GM23338 (cell line): Measurements from ENCODE around the gene PCNT. TPM values are rescaled to one million over a fixed set of nuclear protein-coding genes. Genes with fewer than 3 reads are reported as not detected.

Experiments
- ATAC-seq: fragments of 200-7000 bp; cut with Tn5 transposase; 3 replicates; pipeline ENCODE4 v1.9.1; 2020
- DNase-seq: peaks from one replicate; pipeline ENCODE4 v3.0.0-alpha.2; 2015; ENCODE audit warnings: low spot score
- H2AFZ ChIP-seq: fragments of 200-600 bp; sonication (generic); 2 replicates; pipeline ENCODE4 v1.8.0; 2016; ENCODE audit warnings: antibody characterized with exemption, mild to moderate bottlenecking, moderate library complexity
- H3F3A ChIP-seq: fragments of 200-600 bp; sonication (generic); replicated peaks from 2 replicates; pipeline ENCODE4 v1.8.0; 2017; ENCODE audit warnings: antibody characterized with exemption, mixed run types, low read depth
- H3K27ac ChIP-seq: fragments of 200-600 bp; sonication (generic); 2 replicates; pipeline ENCODE4 v1.6.1; 2016; ENCODE audit warnings: low read depth
- H3K27me3 ChIP-seq: fragments of 200-600 bp; sonication (generic); 2 replicates; pipeline ENCODE4 v1.8.0; 2016; ENCODE audit warnings: mild to moderate bottlenecking, mixed run types, moderate library complexity; ENCODE audit not compliant: insufficient read depth
- H3K36me3 ChIP-seq: fragments of 200-600 bp; sonication (generic); 2 replicates; pipeline ENCODE4 v1.8.0; 2016; ENCODE audit warnings: mild to moderate bottlenecking; ENCODE audit not compliant: insufficient read depth
- H3K4me1 ChIP-seq: fragments of 200-600 bp; sonication (generic); 2 replicates; pipeline ENCODE4 v1.8.0; 2016; ENCODE audit warnings: mild to moderate bottlenecking, moderate library complexity; ENCODE audit not compliant: insufficient read depth
- H3K4me2 ChIP-seq: fragments of 200-600 bp; sonication (generic); 2 replicates; pipeline ENCODE4 v1.7.1; 2017; ENCODE audit warnings: mixed run types
- H3K4me3 ChIP-seq: fragments of 200-600 bp; sonication (generic); 2 replicates; pipeline ENCODE4 v1.6.1; 2016; ENCODE audit warnings: mixed run types
- H3K79me2 ChIP-seq: fragments of 200-600 bp; sonication (generic); replicated peaks from 2 replicates; pipeline ENCODE4 v1.8.0; 2017; ENCODE audit warnings: mild to moderate bottlenecking; ENCODE audit not compliant: insufficient read depth
- H3K9me2 ChIP-seq: fragments of 200-600 bp; sonication (generic); 2 replicates; pipeline ENCODE4 v1.8.0; 2017; ENCODE audit not compliant: insufficient read depth
- H4K20me1 ChIP-seq: fragments of 200-600 bp; sonication (generic); replicated peaks from 2 replicates; pipeline ENCODE4 v1.8.0; 2017; ENCODE audit warnings: mild to moderate bottlenecking; ENCODE audit not compliant: insufficient read depth
- H3K27ac Mint-ChIP-seq: 2 replicates; pipeline ENCODE4 v1.8.0; 2020; ENCODE audit warnings: inconsistent platforms, mild to moderate bottlenecking, moderate library complexity, mixed read lengths
- H3K27me3 Mint-ChIP-seq: 3 replicates; pipeline ENCODE4 v1.8.0; 2022; ENCODE audit warnings: low read depth, mild to moderate bottlenecking, moderate library complexity, mixed read lengths, inconsistent platforms; ENCODE audit not compliant: insufficient read depth, poor library complexity
- H3K36me3 Mint-ChIP-seq: 3 replicates; pipeline ENCODE4 v1.8.0; 2021; ENCODE audit warnings: low read depth, mild to moderate bottlenecking, inconsistent platforms, moderate library complexity, mixed read lengths
- H3K4me1 Mint-ChIP-seq: 3 replicates; pipeline ENCODE4 v1.8.0; 2020; ENCODE audit warnings: mild to moderate bottlenecking, inconsistent platforms, mixed read lengths
- H3K4me3 Mint-ChIP-seq: 3 replicates; pipeline ENCODE4 v1.8.0; 2021; ENCODE audit warnings: moderate library complexity, mild to moderate bottlenecking, inconsistent platforms, mixed read lengths
- H3K9me3 Mint-ChIP-seq: 3 replicates; pipeline ENCODE4 v1.8.0; 2020; ENCODE audit warnings: moderate library complexity, mild to moderate bottlenecking, inconsistent platforms, mixed read lengths
- CREB1 ChIP-seq: fragments of 250-450 bp; sonication (Bioruptor Pico); IDR thresholded peaks from 2 replicates; pipeline ENCODE4 v1.5.0; 2020; ENCODE audit warnings: low read depth, mild to moderate bottlenecking, moderate library complexity
- CTCF ChIP-seq, 2 experiments: fragments of 200-600 bp in 1 of 2; sonication (generic) in 1 of 2; conservative IDR thresholded peaks; 2 replicates each; pipeline versions ENCODE4 v1.5.1 to v1.6.1; 2016 to 2017; ENCODE audit warnings: antibody characterized with exemption in 2 of 2, low read depth in 2 of 2, mild to moderate bottlenecking in 2 of 2, moderate library complexity in 1 of 2
- EZH2 ChIP-seq: fragments of 200-600 bp; sonication (generic); IDR thresholded peaks from one replicate; pipeline ENCODE4 v1.8.0; 2017; ENCODE audit warnings: antibody characterized with exemption, mild to moderate bottlenecking, low read depth; ENCODE audit not compliant: unreplicated experiment
- EZH2phosphoT487 ChIP-seq: fragments of 200-600 bp; sonication (generic); IDR thresholded peaks from one replicate; pipeline ENCODE4 v1.8.1; 2018; ENCODE audit warnings: antibody characterized with exemption; ENCODE audit not compliant: unreplicated experiment
- JUNB ChIP-seq: IDR thresholded peaks from one replicate; pipeline ENCODE4 v1.6.1; 2016; ENCODE audit warnings: antibody characterized with exemption; ENCODE audit not compliant: unreplicated experiment
- NANOG ChIP-seq: IDR thresholded peaks from 2 replicates; pipeline ENCODE4 v1.6.1; 2016; ENCODE audit warnings: antibody characterized with exemption, borderline replicate concordance
- POLR2AphosphoS5 ChIP-seq: IDR thresholded peaks from 2 replicates; pipeline ENCODE4 v1.6.1; 2016; ENCODE audit warnings: antibody characterized with exemption, low read depth
- REST ChIP-seq: IDR thresholded peaks from one replicate; pipeline ENCODE4 v1.6.1; 2018; ENCODE audit warnings: antibody characterized with exemption; ENCODE audit not compliant: unreplicated experiment
- STAT1 ChIP-seq: IDR thresholded peaks from one replicate; pipeline ENCODE4 v1.6.1; 2016; ENCODE audit warnings: antibody characterized with exemption; ENCODE audit not compliant: unreplicated experiment
- ZNF114 ChIP-seq: fragments of 250-450 bp; sonication (Bioruptor Pico); IDR thresholded peaks from 2 replicates; pipeline ENCODE4 v1.5.0; 2020; ENCODE audit warnings: mild to moderate bottlenecking, moderate library complexity
- ZNF331 ChIP-seq: fragments of 250-450 bp; sonication (Bioruptor Pico); IDR thresholded peaks from 2 replicates; pipeline ENCODE4 v1.5.0; 2020; ENCODE audit warnings: low read depth, mild to moderate bottlenecking, moderate library complexity
- ZNF462 ChIP-seq: fragments of 250-450 bp; sonication (Bioruptor Pico); IDR thresholded peaks from 2 replicates; pipeline ENCODE4 v1.5.0; 2020; ENCODE audit warnings: mild to moderate bottlenecking, moderate library complexity
- polyA plus RNA-seq: library from polyadenylated mRNA; unstranded; fragments of >200 nt; fragmentation: Nextera tagmentation; extraction: Ambion mirVana; gene quantifications from 2 replicates; pipeline ENCODE4 v1.2.1, GENCODE V29; 2016
- total RNA-seq: library from RNA; depleted of rRNA; stranded (reverse); fragments of >200 nt; shearing (Covaris generic); gene quantifications from 2 replicates; pipeline ENCODE4 v1.2.3, GENCODE V29; 2014

Gene PCNT
- total and polyA plus RNA-seq, 2 experiments from 2014 or later: 39.6 to 46.1 TPM

- TF ChIP-seq ZNF462 (CRISPR knock-in tag) (no peak), REST (no peak)
These were observed 112.7 kb downstream of the PCNT start (continued) for GRCh38 chr21:46436621-46437020.

GRCh38 chr21:46437096-46437498 lies 113.1 kb downstream of the PCNT start:
- H3K4me3 ChIP-seq: no peak overlapping the region
- peak overlapping the region; percentile 27; the same call in 1 of the 2 replicates for H3K27ac Mint-ChIP-seq
- no peaks in the 10 kb centered on the region; the same call in 1 of the 2 replicates for H3K79me2 ChIP-seq
- no peaks in the 10 kb centered on the region for H3K4me1 Mint-ChIP-seq
- no peaks in the 10 kb centered on the region for H3K27me3 ChIP-seq
- TF ChIP-seq CTCF (conservative IDR thresholded peaks at IDR 0.05; ENCODE audit: low read depth in 2 of 2) (no peak), ZNF331 (CRISPR knock-in tag) (no peak), CREB1 (CRISPR knock-in tag) (no peak), EZH2 (no peak), EZH2phosphoT487 (no peak), ZNF114 (CRISPR knock-in tag) (no peak), STAT1 (no peak), JUNB (no peak), NANOG (no peak), POLR2AphosphoS5 (no peak)
- no peaks in the 10 kb centered on the region for H3K4me1 ChIP-seq
- ATAC-seq: no peak
- H3K27me3 Mint-ChIP-seq: peaks cover 8% of the 10 kb centered on the region
- H3K9me3 Mint-ChIP-seq: no peaks in the 10 kb centered on the region; the same call in 2 of the 3 replicates
- no peaks in the 10 kb centered on the region; the same call in 1 of the 2 replicates for H4K20me1 ChIP-seq
- no peaks in the 10 kb centered on the region for H3K9me2 ChIP-seq
- peaks cover 69% of the 10 kb centered on the region for H3K36me3 Mint-ChIP-seq
- H3K4me2 ChIP-seq: no peak overlapping the region
- DNase-seq: no peak
- H3K4me3 Mint-ChIP-seq: no peak overlapping the region
- 0 out of 2 replicates have a peak, but pooled peaks cover 6% of the 10 kb centered on the region for H3F3A ChIP-seq
- H2AFZ ChIP-seq: no peak overlapping the region
- no peak overlapping the region for H3K27ac ChIP-seq
- H3K36me3 ChIP-seq: peaks cover 3% of the 10 kb centered on the region; the same call in 1 of the 2 replicates
